Measurements from ENCODE around the gene UBAP2L. TPM values are rescaled to one million over a fixed set of nuclear protein-coding genes. Genes with fewer than 3 reads are reported as not detected.
"Not testable (repeated sequence)": the region's sequence is repeated elsewhere in the genome, so short reads cannot be mapped to it uniquely, and the experiment has no call there.

The UBAP2L gene
- polyA plus RNA-seq, 3 donors from 2014 or later: 23.1 to 72.4 (median 52.4) TPM

DNA sequence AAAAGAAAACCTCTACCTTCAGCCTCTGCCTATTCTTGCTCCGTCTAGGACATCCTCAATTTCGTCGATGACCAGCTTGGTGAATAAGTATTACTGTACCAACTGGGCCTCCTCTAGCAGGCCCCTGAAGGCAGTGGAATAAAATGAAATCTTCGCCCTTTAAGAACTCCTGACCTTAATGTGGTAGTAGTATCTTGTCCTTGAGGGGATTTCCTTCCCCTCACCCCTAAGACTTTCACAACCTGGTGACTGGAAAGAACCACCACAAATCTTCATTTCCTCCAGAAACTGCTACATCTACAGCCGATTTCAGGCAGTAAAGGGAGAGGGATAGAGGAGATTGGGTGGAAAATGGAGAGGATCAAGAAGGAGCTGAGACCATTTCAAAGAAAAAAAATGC is 50.1 kb downstream of the UBAP2L start:
- Mint-ChIP-seq H3K4me1 (peaks cover 33 to 36% of the 10 kb centered on the region in 2 donors), H3K4me3 (peak overlapping the region; percentile 59 to 96 (median 66)), H3K27me3 (ENCODE audit: low read depth in 3 of 3) (peaks cover 7 to 17% (median 8%) of the 10 kb centered on the region in 3 donors)

DNA sequence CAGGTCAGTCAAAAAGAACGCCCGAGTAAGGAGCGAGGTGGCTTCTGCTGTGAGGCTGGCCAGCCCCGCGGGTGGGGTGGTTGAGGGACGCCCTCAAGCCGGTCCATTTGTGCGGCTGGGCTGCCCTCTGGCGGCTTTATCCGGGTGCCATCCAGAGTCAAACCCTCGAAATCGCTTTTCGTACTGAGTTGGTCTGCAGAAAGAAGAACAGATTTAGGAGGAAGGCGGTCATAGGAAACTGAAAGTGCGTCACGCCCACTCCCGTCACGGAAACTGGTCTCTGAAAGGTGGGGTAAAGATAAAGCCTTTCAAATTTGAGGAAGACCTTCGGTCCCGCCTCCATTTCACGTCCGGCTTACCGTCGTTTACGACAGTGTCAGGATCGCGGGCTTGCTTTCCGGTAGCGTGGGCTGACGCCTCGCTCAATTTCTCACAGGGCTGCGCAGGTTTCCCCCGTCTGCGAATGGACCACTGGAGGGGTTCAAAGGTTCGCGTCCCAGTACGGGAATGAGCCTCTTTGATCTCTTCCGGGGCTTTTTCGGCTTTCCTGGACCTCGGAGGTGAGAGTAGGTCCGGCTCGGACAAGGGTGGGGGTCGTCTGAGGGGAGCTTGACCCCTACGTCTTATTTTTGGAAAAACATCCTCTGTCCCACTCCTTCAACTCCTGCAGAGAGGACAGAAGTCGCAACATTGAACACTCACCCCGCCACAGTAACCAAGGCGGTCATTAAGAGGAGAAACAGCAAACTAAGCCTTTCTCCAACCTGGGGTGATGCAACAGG is 51.7 kb downstream of the UBAP2L start, which contains the start of gene HAX1:
Gene HAX1, plus strand, starts transcription at position 413 of the 782 bp plus-strand sequence. Its CDS starts 95 bp downstream, at position 508.
- peak within 1 kb of the TSS; percentile 96 to 99 (median 98) for H3K27ac Mint-ChIP-seq
- H3K9me3 Mint-ChIP-seq: no peaks in the 10 kb centered on the region
- peak; percentile 96 to 97 (median 96) for DNase-seq
- H3K27me3 Mint-ChIP-seq (ENCODE audit: low read depth in 3 of 3): peaks cover 7 to 17% (median 8%) of the 10 kb centered on the region in 3 donors
- H3K4me3 Mint-ChIP-seq: peak within 1 kb of the TSS; percentile 95 to 97 (median 96)
- peaks cover 5 to 18% (median 13%) of the 10 kb centered on the region in 3 donors for H3K36me3 Mint-ChIP-seq
- H3K4me1 Mint-ChIP-seq: peaks cover 33 to 36% of the 10 kb centered on the region in 2 donors

More for the DNA sequence above, 50.1 kb downstream of the UBAP2L start:
- DNase-seq: no peak
- Mint-ChIP-seq H3K36me3 (peaks cover 5 to 18% (median 13%) of the 10 kb centered on the region in 3 donors), H3K9me3 (no peaks in the 10 kb centered on the region), H3K27ac (peak overlapping the region; percentile 88 to 99 (median 96))

DNA sequence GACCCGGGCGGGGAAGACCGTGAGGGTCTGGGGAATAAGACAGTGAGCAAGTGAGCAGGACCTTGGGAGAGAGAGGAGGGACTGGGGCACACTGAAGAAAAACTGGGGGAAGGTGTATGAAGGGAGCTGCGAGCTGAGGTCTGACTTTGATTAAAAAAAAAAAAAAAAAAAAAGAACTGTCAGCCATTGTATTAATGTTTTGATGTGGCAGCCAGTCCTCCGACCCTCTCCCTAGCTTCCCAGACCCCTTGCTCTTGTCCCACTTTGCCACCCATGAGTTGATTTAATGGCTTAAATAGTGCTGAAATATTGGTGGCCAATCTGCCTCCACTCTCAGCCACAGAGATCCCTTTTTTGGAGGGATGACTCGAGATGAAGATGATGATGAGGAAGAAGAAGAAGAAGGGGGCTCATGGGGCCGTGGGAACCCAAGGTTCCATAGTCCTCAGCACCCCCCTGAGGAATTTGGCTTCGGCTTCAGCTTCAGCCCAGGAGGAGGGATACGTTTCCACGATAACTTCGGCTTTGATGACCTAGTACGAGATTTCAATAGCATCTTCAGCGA is 52.3 kb downstream of the UBAP2L start:
- Mint-ChIP-seq H3K27me3 (ENCODE audit: low read depth in 3 of 3) (peaks cover 7 to 17% (median 8%) of the 10 kb centered on the region in 3 donors), H3K9me3 (no peaks in the 10 kb centered on the region), H3K4me3 (peak overlapping the region; percentile 95 to 97 (median 96)), H3K4me1 (peaks cover 33 to 36% of the 10 kb centered on the region in 2 donors), H3K36me3 (peaks cover 5 to 18% (median 13%) of the 10 kb centered on the region in 3 donors), H3K27ac (peak overlapping the region; percentile 96 to 99 (median 98))
- no peak for DNase-seq

- Mint-ChIP-seq H3K36me3 (peaks cover 0 to 10% (median 7%) of the 10 kb centered on the region in 3 donors), H3K9me3 (peaks cover 0 to 1% (median 0%) of the 10 kb centered on the region in 6 donors), H3K4me3 (no peak overlapping the region), H3K27me3 (ENCODE audit: low read depth in 3 of 3) (peaks cover 7 to 12% (median 8%) of the 10 kb centered on the region in 3 donors), H3K4me1 (peaks cover 24 to 25% of the 10 kb centered on the region in 2 donors), H3K27ac (no peak overlapping the region)
- peak in 1 of 3 donors; percentile 18 for DNase-seq
Measured at GRCh38 chr1:154276797-154277196, 56.0 kb downstream of the UBAP2L start.

DNA sequence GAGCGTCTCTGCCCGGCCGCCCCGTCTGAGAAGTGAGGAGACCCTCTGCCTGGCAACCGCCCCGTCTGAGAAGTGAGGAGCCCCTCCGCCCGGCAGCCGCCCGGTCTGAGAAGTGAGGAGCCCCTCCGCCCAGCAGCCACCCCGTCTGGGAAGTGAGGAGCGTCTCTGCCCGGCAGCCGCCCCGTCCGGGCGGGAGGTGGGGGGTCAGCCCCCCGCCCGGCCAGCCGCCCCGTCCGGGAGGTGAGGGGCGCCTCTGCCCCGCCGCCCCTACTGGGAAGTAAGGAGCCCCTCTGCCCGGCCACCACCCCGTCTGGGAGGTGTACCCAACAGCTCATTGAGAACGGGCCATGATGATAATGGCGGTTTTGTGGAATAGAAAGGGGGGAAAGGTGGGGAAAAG is 66.8 kb downstream of the UBAP2L start:
- H3K27me3 Mint-ChIP-seq (ENCODE audit: low read depth in 3 of 3); H3K4me1 Mint-ChIP-seq; DNase-seq; H3K36me3 Mint-ChIP-seq; H3K27ac Mint-ChIP-seq; H3K4me3 Mint-ChIP-seq; H3K9me3 Mint-ChIP-seq: not testable (repeated sequence)

- Mint-ChIP-seq H3K9me3 (peaks cover 0 to 6% (median 0%) of the 10 kb centered on the region in 6 donors), H3K27ac (no peak overlapping the region), H3K36me3 (peaks cover 0 to 5% (median 0%) of the 10 kb centered on the region in 3 donors), H3K4me1 (no peaks in the 10 kb centered on the region), H3K27me3 (ENCODE audit: low read depth in 3 of 3) (peaks cover 4 to 8% (median 4%) of the 10 kb centered on the region in 3 donors), H3K4me3 (no peak overlapping the region)
- no peak for DNase-seq
Measured at GRCh38 chr1:154288661-154289060, 67.9 kb downstream of the UBAP2L start.

GRCh38 chr1:154290921-154291320 is 70.2 kb downstream of the UBAP2L start:
- H3K9me3 Mint-ChIP-seq: peaks cover 13 to 23% (median 14%) of the 10 kb centered on the region in 6 donors
- H3K4me1 Mint-ChIP-seq: no peaks in the 10 kb centered on the region
- H3K27me3 Mint-ChIP-seq (ENCODE audit: low read depth in 3 of 3): peaks cover 4 to 12% (median 4%) of the 10 kb centered on the region in 3 donors
- H3K27ac Mint-ChIP-seq: no peak overlapping the region
- no peak overlapping the region for H3K4me3 Mint-ChIP-seq
- H3K36me3 Mint-ChIP-seq: peaks cover 4 to 15% (median 4%) of the 10 kb centered on the region in 3 donors
- DNase-seq: no peak

DNA sequence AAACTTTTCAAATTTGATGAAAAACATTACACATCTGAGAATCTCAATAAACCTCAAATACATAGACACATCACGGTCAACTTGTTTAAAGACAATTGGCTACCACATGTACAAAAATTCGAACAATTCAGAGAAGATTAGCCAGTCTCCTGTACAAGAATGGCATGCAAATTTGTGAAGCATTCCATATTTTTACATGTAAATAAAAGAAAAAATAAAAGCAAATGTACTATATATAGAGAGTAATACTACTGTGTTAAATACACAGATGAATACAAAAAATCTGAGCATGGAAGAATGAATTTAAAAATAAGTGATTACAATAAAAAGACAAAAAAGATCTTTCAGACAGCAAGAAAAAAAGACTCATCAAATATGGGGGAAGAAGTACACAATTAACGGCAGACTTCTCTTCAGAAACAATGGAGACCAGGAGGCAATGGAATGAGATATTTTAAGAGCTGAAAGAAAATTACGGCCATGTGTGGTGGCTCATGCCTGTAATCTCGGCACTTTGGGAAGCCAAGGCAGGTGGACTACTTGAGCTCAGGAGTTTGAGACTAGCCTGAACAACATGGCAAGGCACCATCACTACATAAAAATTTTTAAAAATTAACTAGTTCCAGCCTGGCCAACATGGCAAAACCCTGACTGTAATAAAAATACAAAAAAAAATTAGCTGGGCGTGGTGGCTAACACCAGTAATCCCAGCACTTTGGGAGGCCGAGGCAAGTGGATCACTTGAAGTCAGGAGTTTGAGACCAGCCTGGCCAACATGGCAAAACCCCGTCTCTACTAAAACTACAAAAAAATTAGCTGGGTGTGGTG is 74.9 kb downstream of the UBAP2L start:
- DNase-seq: no peak
- peaks cover 4 to 15% (median 4%) of the 10 kb centered on the region in 3 donors for H3K36me3 Mint-ChIP-seq
- H3K9me3 Mint-ChIP-seq: peaks cover 13 to 24% (median 16%) of the 10 kb centered on the region in 6 donors
- no peak overlapping the region for H3K4me3 Mint-ChIP-seq
- peaks cover 2 to 7% (median 2%) of the 10 kb centered on the region in 3 donors for H3K27me3 Mint-ChIP-seq (ENCODE audit: low read depth in 3 of 3)
- H3K27ac Mint-ChIP-seq: no peak overlapping the region
- no peaks in the 10 kb centered on the region for H3K4me1 Mint-ChIP-seq

GRCh38 chr1:154301582-154301981 is 80.8 kb downstream of the UBAP2L start:
- peaks cover 0 to 2% (median 0%) of the 10 kb centered on the region in 3 donors for H3K27me3 Mint-ChIP-seq (ENCODE audit: low read depth in 3 of 3)
- no peaks in the 10 kb centered on the region for H3K9me3 Mint-ChIP-seq
- H3K4me1 Mint-ChIP-seq: no peaks in the 10 kb centered on the region
- no peaks in the 10 kb centered on the region for H3K36me3 Mint-ChIP-seq
- H3K4me3 Mint-ChIP-seq: no peak overlapping the region
- no peak overlapping the region for H3K27ac Mint-ChIP-seq
- no peak for DNase-seq

GRCh38 chr1:154304664-154305337 is 84.0 kb downstream of the UBAP2L start:
- peaks cover 0 to 2% (median 0%) of the 10 kb centered on the region in 3 donors for H3K27me3 Mint-ChIP-seq (ENCODE audit: low read depth in 3 of 3)
- H3K4me3 Mint-ChIP-seq: no peak overlapping the region
- H3K9me3 Mint-ChIP-seq: no peaks in the 10 kb centered on the region
- no peak for DNase-seq
- H3K36me3 Mint-ChIP-seq: no peaks in the 10 kb centered on the region
- no peaks in the 10 kb centered on the region for H3K4me1 Mint-ChIP-seq
- H3K27ac Mint-ChIP-seq: no peak overlapping the region

GRCh38 chr1:154306151-154306550 is 85.4 kb downstream of the UBAP2L start:
- no peaks in the 10 kb centered on the region for H3K36me3 Mint-ChIP-seq
- no peaks in the 10 kb centered on the region for H3K4me1 Mint-ChIP-seq
- no peak for DNase-seq
- no peaks in the 10 kb centered on the region for H3K9me3 Mint-ChIP-seq
- no peak overlapping the region for H3K27ac Mint-ChIP-seq
- peaks cover 0 to 2% (median 2%) of the 10 kb centered on the region in 3 donors for H3K27me3 Mint-ChIP-seq (ENCODE audit: low read depth in 3 of 3)
- no peak overlapping the region for H3K4me3 Mint-ChIP-seq

GRCh38 chr1:154307670-154308270 is 87.0 kb downstream of the UBAP2L start:
- not testable (repeated sequence) for H3K4me3 Mint-ChIP-seq; H3K9me3 Mint-ChIP-seq; DNase-seq; H3K4me1 Mint-ChIP-seq; H3K27me3 Mint-ChIP-seq (ENCODE audit: low read depth in 3 of 3); H3K36me3 Mint-ChIP-seq; H3K27ac Mint-ChIP-seq

DNA sequence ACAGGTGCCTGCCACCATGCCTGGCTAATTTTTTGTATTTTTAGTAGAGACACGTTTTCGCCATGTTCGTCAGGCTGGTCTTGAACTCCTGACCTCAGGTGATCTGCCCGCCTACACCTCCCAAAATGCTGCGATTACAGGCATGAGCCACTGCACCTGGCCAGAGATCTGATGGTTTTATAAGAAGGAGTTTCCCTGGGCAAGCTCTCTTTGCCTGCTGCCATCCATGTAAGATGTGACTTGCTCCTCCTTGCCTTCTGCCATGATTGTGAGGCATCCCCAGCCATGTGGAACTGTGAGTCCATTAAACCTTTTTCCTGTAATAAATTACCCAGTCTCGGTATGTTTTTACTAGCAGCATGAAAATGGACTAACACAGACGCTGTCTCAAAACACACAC is 88.4 kb downstream of the UBAP2L start:
- H3K4me3 Mint-ChIP-seq; DNase-seq; H3K36me3 Mint-ChIP-seq; H3K9me3 Mint-ChIP-seq; H3K4me1 Mint-ChIP-seq; H3K27ac Mint-ChIP-seq; H3K27me3 Mint-ChIP-seq (ENCODE audit: low read depth in 3 of 3): not testable (repeated sequence)

Measured in immature natural killer cell (primary cell).